HG03108 (cell line): Measurements from ENCODE around the gene DNAJA2.
A peak's percentile ranks its signal among the peaks of the same experiment; 100 is the strongest.

Experiments
- ATAC-seq: cut with Tn5 transposase; IDR thresholded peaks from one replicate; pipeline ENCODE4 v1.9.1; 2021; ENCODE audit warnings: moderate library complexity; ENCODE audit not compliant: unreplicated experiment

DNAJA2 gene

GRCh38 chr16:46929378-46930332 is 43.8 kb downstream of the DNAJA2 start:
- no peak for ATAC-seq

- no peak for ATAC-seq
These were observed 44.7 kb downstream of the DNAJA2 start for GRCh38 chr16:46928811-46929210.

- ATAC-seq, result no peak
These were observed 46.2 kb downstream of the DNAJA2 start for GRCh38 chr16:46927273-46927672.

GRCh38 chr16:46926470-46927225 is 46.8 kb downstream of the DNAJA2 start:
- ATAC-seq, result no peak

- ATAC-seq, result no peak
These were observed 49.1 kb downstream of the DNAJA2 start for GRCh38 chr16:46924402-46924801.

GRCh38 chr16:46923513-46924295 is 49.8 kb downstream of the DNAJA2 start:
- ATAC-seq, result no peak

GRCh38 chr16:46922239-46922638 is 51.2 kb downstream of the DNAJA2 start:
- ATAC-seq, result no peak

- ATAC-seq, result no peak
These were observed 52.9 kb downstream of the DNAJA2 start for GRCh38 chr16:46920402-46921068.

GRCh38 chr16:46918905-46919792 is 54.3 kb downstream of the DNAJA2 start:
- peak; percentile 89 for ATAC-seq

GRCh38 chr16:46918400-46918799 is 55.1 kb downstream of the DNAJA2 start:
- ATAC-seq, result no peak

GRCh38 chr16:46916980-46917379 is 56.5 kb downstream of the DNAJA2 start:
- no peak for ATAC-seq

GRCh38 chr16:46915483-46916025 is 57.9 kb downstream of the DNAJA2 start:
- no peak for ATAC-seq

- ATAC-seq, result no peak
These were observed 58.8 kb downstream of the DNAJA2 start for GRCh38 chr16:46914556-46915201.

- no peak for ATAC-seq
These were observed 61.8 kb downstream of the DNAJA2 start for GRCh38 chr16:46911650-46912049.

GRCh38 chr16:46911038-46911437 is 62.4 kb downstream of the DNAJA2 start:
- peak; percentile 61 for ATAC-seq

- no peak for ATAC-seq
These were observed 64.7 kb downstream of the DNAJA2 start for GRCh38 chr16:46908540-46909372.

- ATAC-seq, result no peak
These were observed 66.3 kb downstream of the DNAJA2 start for GRCh38 chr16:46907061-46907774.
